ENCODE results near the gene TLK2. TPM values are rescaled to one million over a fixed set of nuclear protein-coding genes. Genes with fewer than 3 reads are reported as not detected.

TLK2 gene
- total RNA-seq, 4 donors from 2014 or later, result 35.2 to 49.2 (median 43.6) TPM

DNA sequence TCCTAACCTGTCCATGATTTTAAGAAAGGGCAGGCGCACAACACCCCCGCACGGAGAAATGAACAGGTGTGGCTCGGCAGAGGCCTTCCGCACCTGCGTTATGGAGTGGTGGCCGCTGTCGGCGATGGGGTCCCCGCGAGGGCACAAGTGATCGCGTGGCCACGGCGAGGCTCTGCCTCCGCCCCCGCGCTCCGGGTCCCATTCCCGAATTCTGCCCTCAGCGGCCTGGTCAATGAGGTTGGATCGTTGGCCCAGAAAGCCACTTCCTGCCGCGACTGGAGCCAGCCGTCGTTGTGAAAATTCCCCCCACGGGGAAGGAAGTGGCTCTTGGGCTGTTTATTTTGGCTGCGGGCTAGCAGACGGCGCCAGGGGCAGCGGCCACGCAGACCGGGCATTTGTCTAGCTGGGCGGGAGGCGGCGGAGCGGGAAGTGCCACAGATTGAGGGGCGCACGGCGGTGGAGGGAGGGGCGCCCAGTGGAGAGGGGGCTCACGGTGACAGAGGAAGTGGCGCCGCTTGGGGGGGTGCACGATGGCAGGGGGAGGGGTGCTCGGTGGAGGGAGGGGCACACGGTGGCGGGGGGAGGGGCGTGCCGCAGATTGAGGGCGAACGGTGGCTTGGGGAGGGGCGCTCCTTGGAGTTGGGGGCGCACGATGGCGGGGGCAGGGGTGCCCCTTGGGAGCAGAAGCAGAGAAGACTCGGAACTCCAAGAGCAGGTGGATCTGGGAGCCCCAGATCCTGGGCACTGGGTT, 173.8 kb downstream of the TLK2 start:
- TF ChIP-seq CTCF (IDR thresholded peaks at IDR 0.05; ENCODE audit: low read depth), result no peak

- TF ChIP-seq CTCF (IDR thresholded peaks at IDR 0.05; ENCODE audit: low read depth), result no peak
Observed at GRCh38 chr17:62653002-62653825, 174.6 kb downstream of the TLK2 start.

GRCh38 chr17:62653826-62654761, 175.5 kb downstream of the TLK2 start:
- no peak for TF ChIP-seq CTCF (IDR thresholded peaks at IDR 0.05; ENCODE audit: low read depth)

DNA sequence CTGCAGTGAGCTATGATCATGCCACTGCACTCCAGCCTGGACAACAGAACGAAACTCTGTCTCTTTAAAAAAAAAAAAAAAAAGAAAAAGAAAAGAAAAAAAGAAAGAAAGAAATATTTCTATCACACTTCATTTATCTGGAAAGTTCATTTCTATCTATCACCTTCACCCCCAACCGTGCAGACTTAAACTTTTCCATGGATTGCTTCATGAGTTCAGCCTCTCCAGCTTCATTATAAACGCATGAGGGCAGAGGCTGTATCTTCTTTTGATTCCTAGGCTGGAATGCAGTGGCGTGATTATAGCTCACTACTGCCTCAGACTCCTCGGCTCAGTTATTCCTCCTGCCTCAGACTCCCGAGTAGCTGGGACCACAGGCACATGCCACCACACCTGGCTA, 177.0 kb downstream of the TLK2 start:
- no peak for TF ChIP-seq CTCF (IDR thresholded peaks at IDR 0.05; ENCODE audit: low read depth)

GRCh38 chr17:62656446-62656845, 177.8 kb downstream of the TLK2 start:
- TF ChIP-seq CTCF (IDR thresholded peaks at IDR 0.05; ENCODE audit: low read depth), result no peak

GRCh38 chr17:62657145-62657665, 178.6 kb downstream of the TLK2 start:
- TF ChIP-seq CTCF (IDR thresholded peaks at IDR 0.05; ENCODE audit: low read depth), result no peak

All from subcutaneous adipose tissue (tissue), 4 donors.